Measurements from ENCODE around the gene MCM3.

Gene MCM3

GRCh38 chr6:52288841-52289240, 4.3 kb upstream of the MCM3 start:
- H3K4me3 ChIP-seq (ENCODE audit: low read length), result no peak overlapping the region
- TF ChIP-seq CTCF (IDR thresholded peaks at IDR 0.05; ENCODE audit: insufficient read depth, low read depth, low read length, missing control alignments), result no peak
- no peak for DNase-seq (ENCODE audit: low read depth)

- H3K4me3 ChIP-seq (ENCODE audit: low read length), result no peak overlapping the region
- no peak for TF ChIP-seq CTCF (IDR thresholded peaks at IDR 0.05; ENCODE audit: insufficient read depth, low read depth, low read length, missing control alignments)
- no peak for DNase-seq (ENCODE audit: low read depth)
Measured at GRCh38 chr6:52288216-52288615, 3.7 kb upstream of the MCM3 start.

GRCh38 chr6:52286798-52287432, 2.4 kb upstream of the MCM3 start:
- peak; percentile 90 for TF ChIP-seq CTCF (IDR thresholded peaks at IDR 0.05; ENCODE audit: insufficient read depth, low read depth, low read length, missing control alignments)
- peak; percentile 76 for DNase-seq (ENCODE audit: low read depth)
- no peak overlapping the region for H3K4me3 ChIP-seq (ENCODE audit: low read length)

GRCh38 chr6:52285177-52286068, 881 bp upstream of the MCM3 start:
- DNase-seq (ENCODE audit: low read depth), result no peak
- peak overlapping the region; percentile 80 for H3K4me3 ChIP-seq (ENCODE audit: low read length)
- TF ChIP-seq CTCF (IDR thresholded peaks at IDR 0.05; ENCODE audit: insufficient read depth, low read depth, low read length, missing control alignments), result peak; percentile 14

GRCh38 chr6:52284131-52284459, 447 bp downstream of the MCM3 start:
- peak overlapping the region; percentile 80 for H3K4me3 ChIP-seq (ENCODE audit: low read length)
- TF ChIP-seq CTCF (IDR thresholded peaks at IDR 0.05; ENCODE audit: insufficient read depth, low read depth, low read length, missing control alignments), result no peak
- no peak for DNase-seq (ENCODE audit: low read depth)

GRCh38 chr6:52283111-52283510, 1.4 kb downstream of the MCM3 start:
- TF ChIP-seq CTCF (IDR thresholded peaks at IDR 0.05; ENCODE audit: insufficient read depth, low read depth, low read length, missing control alignments), result no peak
- DNase-seq (ENCODE audit: low read depth), result no peak
- peak overlapping the region; percentile 80 for H3K4me3 ChIP-seq (ENCODE audit: low read length)

Data from epithelial cell of esophagus (primary cell).